Spleen (tissue), 11 donors: ENCODE measurements around the gene PNPT1. TPM values are rescaled to one million over a fixed set of nuclear protein-coding genes. Genes with fewer than 3 reads are reported as not detected.

Source experiments
- DNase-seq: peaks from one replicate; pipeline ENCODE4 v3.0.0-alpha.2; 2020
- H3K27ac ChIP-seq, 8 donors: fragments of 200-600 bp; sonication (generic) in 7 of 8; 1 replicate in 4 of 8; 2 replicates in 4 of 8; pipeline versions ENCODE4 v1.5.0 to v1.8.0; 2016 to 2021; ENCODE audit warnings: inconsistent platforms in 4 of 8, mild to moderate bottlenecking in 4 of 8, moderate library complexity in 1 of 8
- H3K27me3 ChIP-seq, 7 donors: fragments of 200-600 bp; sonication (generic) in 6 of 7; replicated peaks in 1 of 7; 1 replicate in 4 of 7; 2 replicates in 3 of 7; pipeline versions ENCODE4 v1.5.0 to v1.8.0; 2016 to 2021; ENCODE audit warnings: inconsistent platforms in 3 of 7, mild to moderate bottlenecking in 1 of 7
- H3K36me3 ChIP-seq, 6 donors: fragments of 200-600 bp; sonication (generic) in 5 of 6; 1 replicate in 4 of 6; 2 replicates in 2 of 6; pipeline versions ENCODE4 v1.5.0 to v1.8.0; 2016 to 2021; ENCODE audit warnings: inconsistent platforms in 2 of 6
- H3K4me1 ChIP-seq, 6 donors: fragments of 200-600 bp; sonication (generic) in 5 of 6; 1 replicate in 3 of 6; 2 replicates in 3 of 6; pipeline versions ENCODE4 v1.5.0 to v1.8.0; 2016 to 2021; ENCODE audit warnings: inconsistent platforms in 3 of 6
- H3K4me3 ChIP-seq, 8 donors: fragments of 200-600 bp; sonication (generic) in 7 of 8; 1 replicate in 4 of 8; 2 replicates in 4 of 8; pipeline versions ENCODE4 v1.5.0 to v1.8.0; 2016 to 2021; ENCODE audit warnings: inconsistent platforms in 4 of 8, mild to moderate bottlenecking in 4 of 8, moderate library complexity in 2 of 8
- H3K9me3 ChIP-seq, 8 donors: fragments of 200-600 bp; sonication (generic) in 7 of 8; 1 replicate in 4 of 8; 2 replicates in 4 of 8; pipeline versions ENCODE4 v1.5.0 to v1.8.0; 2016 to 2021; ENCODE audit warnings: inconsistent platforms in 4 of 8
- CTCF ChIP-seq, 11 experiments: fragments of 200-600 bp in 7 of 11; fragments of 450-650 bp in 4 of 11; sonication (generic) in 4 of 11; IDR thresholded peaks in 8 of 11; conservative IDR thresholded peaks in 3 of 11; 1 replicate in 7 of 11; 2 replicates in 4 of 11; pipeline versions ENCODE4 v1.4.0 to v1.8.0; 2016 to 2021; ENCODE audit warnings: antibody characterized with exemption in 11 of 11, inconsistent platforms in 4 of 11, mild to moderate bottlenecking in 1 of 11
- POLR2A ChIP-seq, 3 donors: fragments of 450-650 bp; IDR thresholded peaks; one replicate each; pipeline ENCODE4 v1.5.1; 2017; ENCODE audit warnings: antibody characterized with exemption in 3 of 3, mild to moderate bottlenecking in 1 of 3
- POLR2AphosphoS5 ChIP-seq, 3 donors: sonication (generic); formaldehyde crosslinking; IDR thresholded peaks; one replicate each; pipeline ENCODE4 v1.5.1; 2017; ENCODE audit warnings: antibody characterized with exemption in 3 of 3
- WGBS, 5 donors: extraction: QIAGEN DNeasy Blood & Tissue Kit in 3 of 5; methylation state at CpG; one replicate each; pipeline versions ENCODE4 v1.1.5 to v1.1.7; 2013 to 2018; 5-methylcytosine and 5-hydroxymethylcytosine counted together
- intact Hi-C: fragments of 100-400 bp; cut with DNase I; formaldehyde crosslinking; loops from one replicate; pipeline ENCODE4 v1.15.0; 2023; ENCODE audit warnings: low total_unique reads
- polyA plus RNA-seq, 3 donors: library from polyadenylated mRNA; stranded (reverse); fragments of 200-250 nt; gene quantifications; one replicate each; pipeline ENCODE4 v1.2.1, GENCODE V29; 2013
- total RNA-seq, 7 donors: library from RNA; depleted of rRNA in 3 of 7; stranded (reverse); fragments of >200 nt in 3 of 7; fragmentation: NEBNext Ultra II Directional in 4 of 7; extraction: Animal tissue kit (Norgen Biotek cat#: 25700) in 4 of 7; gene quantifications; one replicate each; pipeline versions ENCODE4 v1.1.0 to v1.2.1, GENCODE V29; 2016 to 2021
- donor health status: healthy with polysubstance abuse.
- donor health status: DM: no; HTN: no; CAD: no; lungs with moderate emphysema.
- donor health status: DM: no; HTN: no; CAD: no.
- donor health status: Bipolar disorder and iron deficiency.
- donor health status: healthy.
- donor health status: DM: no; HTN: no; CAD: no.
- donor health status: DM: yes; HTN: yes; CAD: no.

PNPT1 gene
- total and polyA plus RNA-seq, 10 donors: 6.4 to 26.3 (median 16.9) TPM

GRCh38 chr2:55627915-55628314 is 65.7 kb downstream of the PNPT1 start:
- WGBS, 5 donors: 79 to 91% (median 83%) methylated on average over 1 of the region's 1 CpG
- TF ChIP-seq CTCF (IDR thresholded peaks at IDR 0.05 in 8 of 11, conservative IDR thresholded peaks at IDR 0.05 in 3 of 11) (no peak), POLR2A (IDR thresholded peaks at IDR 0.05) (no peak), POLR2AphosphoS5 (IDR thresholded peaks at IDR 0.05) (no peak)
- Histone ChIP-seq H3K9me3 (no peaks in the 10 kb centered on the region), H3K27ac (no peak overlapping the region), H3K27me3 (no peaks in the 10 kb centered on the region), H3K36me3 (peaks cover 0 to 20% (median 5%) of the 10 kb centered on the region in 6 donors), H3K4me3 (no peak overlapping the region), H3K4me1 (peaks cover 7 to 39% (median 15%) of the 10 kb centered on the region in 6 donors)
- intact Hi-C loops: no loop called here
- DNase-seq: no peak

- no peaks in the 10 kb centered on the region for H3K9me3 ChIP-seq
- H3K4me3 ChIP-seq: no peak overlapping the region
- peaks cover 0 to 36% (median 0%) of the 10 kb centered on the region in 6 donors for H3K36me3 ChIP-seq
- no peak for DNase-seq
- H3K27me3 ChIP-seq: no peaks in the 10 kb centered on the region
- no peak for TF ChIP-seq POLR2A (IDR thresholded peaks at IDR 0.05)
- TF ChIP-seq CTCF (IDR thresholded peaks at IDR 0.05 in 8 of 11, conservative IDR thresholded peaks at IDR 0.05 in 3 of 11): no peak
- peak in 2 of 3 donors; percentile 12 to 41 for TF ChIP-seq POLR2AphosphoS5 (IDR thresholded peaks at IDR 0.05)
- peaks cover 31 to 76% (median 55%) of the 10 kb centered on the region in 6 donors for H3K4me1 ChIP-seq
- H3K27ac ChIP-seq: no peak overlapping the region
- intact Hi-C loops: no loop called here
- 87 to 91% (median 90%) methylated on average over 7 of the region's 7 CpGs for WGBS, 5 donors
These were observed 71.8 kb downstream of the PNPT1 start for GRCh38 chr2:55621802-55622201.

- Histone ChIP-seq H3K27ac (no peak overlapping the region), H3K4me1 (peaks cover 42 to 81% (median 68%) of the 10 kb centered on the region in 6 donors), H3K4me3 (peak overlapping the region in 3 of 8 donors; percentile 89 to 99 (median 96)), H3K9me3 (no peaks in the 10 kb centered on the region), H3K36me3 (peaks cover 0 to 33% (median 0%) of the 10 kb centered on the region in 6 donors), H3K27me3 (no peaks in the 10 kb centered on the region)
- 61 to 82% (median 70%) methylated on average over 3 of the region's 3 CpGs for WGBS, 5 donors
- peak in 5 of 11 experiments; percentile 13 to 32 (median 29) for TF ChIP-seq CTCF (IDR thresholded peaks at IDR 0.05 in 8 of 11, conservative IDR thresholded peaks at IDR 0.05 in 3 of 11)
- no peak for TF ChIP-seq POLR2A (IDR thresholded peaks at IDR 0.05)
- TF ChIP-seq POLR2AphosphoS5 (IDR thresholded peaks at IDR 0.05): no peak
- peak; percentile 62 for DNase-seq
- intact Hi-C loops: no loop called here
These were observed 73.4 kb downstream of the PNPT1 start for GRCh38 chr2:55620123-55620779.

GRCh38 chr2:55618275-55619055 is 75.2 kb downstream of the PNPT1 start:
- intact Hi-C loops: loop anchor here (10.0 kb wide), 1 partner anchor 94 kb away; no protein-coding TSS in a partner anchor
- Histone ChIP-seq H3K36me3 (peaks cover 0 to 48% (median 14%) of the 10 kb centered on the region in 6 donors), H3K4me1 (peaks cover 50 to 81% (median 74%) of the 10 kb centered on the region in 6 donors), H3K27me3 (no peaks in the 10 kb centered on the region), H3K4me3 (peak overlapping the region; percentile 67 to 99 (median 90)), H3K9me3 (no peaks in the 10 kb centered on the region), H3K27ac (peak overlapping the region; percentile 93 to 99 (median 99))
- DNase-seq: peak; percentile 88
- TF ChIP-seq CTCF (IDR thresholded peaks at IDR 0.05 in 8 of 11, conservative IDR thresholded peaks at IDR 0.05 in 3 of 11): no peak
- peak in 2 of 3 donors; percentile 73 to 76 for TF ChIP-seq POLR2AphosphoS5 (IDR thresholded peaks at IDR 0.05)
- WGBS, 5 donors: 0 to 1% (median 0%) methylated on average over 32 of the region's 32 CpGs
